Measurements from ENCODE around the gene HDGF.

GRCh38 chr1:156795787-156796186 lies 44.3 kb upstream of the HDGF start:
- TF ChIP-seq CTCF (IDR thresholded peaks at IDR 0.05; ENCODE audit: low read length): no peak
- TF ChIP-seq EZH2 (IDR thresholded peaks at IDR 0.05; ENCODE audit: borderline replicate concordance, low read length): no peak
